Right lobe of liver (tissue), 6 donors: Measurements from ENCODE around the gene SMIM36. TPM values are rescaled to one million over a fixed set of nuclear protein-coding genes. Genes with fewer than 3 reads are reported as not detected.
A peak's percentile ranks its signal among the peaks of the same experiment; 100 is the strongest.
"Not testable (repeated sequence)": the region's sequence is repeated elsewhere in the genome, so short reads cannot be mapped to it uniquely, and the experiment has no call there.

Experiments used
- ATAC-seq, 4 donors: fragments of 200-7000 bp; cut with Tn5 transposase; one replicate each; pipeline ENCODE4 v1.9.1; 2020; ENCODE audit warnings: mild to moderate bottlenecking in 4 of 4, moderate library complexity in 4 of 4
- DNase-seq, 3 donors: peaks; one replicate each; pipeline ENCODE4 v3.0.0-alpha.2; 2020
- H3K27ac ChIP-seq, 3 donors: fragments of 200-600 bp; one replicate each; pipeline ENCODE4 v1.8.0; 2022
- H3K27me3 ChIP-seq, 2 donors: fragments of 200-600 bp; one replicate each; pipeline ENCODE4 v1.8.0; 2022
- H3K36me3 ChIP-seq, 4 donors: fragments of 200-600 bp; sonication (generic) in 1 of 4; one replicate each; pipeline versions ENCODE4 v1.5.1 to v1.8.0; 2017 to 2022; ENCODE audit warnings: control low read depth in 1 of 4
- H3K4me1 ChIP-seq, 4 donors: fragments of 200-600 bp; sonication (generic) in 1 of 4; one replicate each; pipeline versions ENCODE4 v1.5.1 to v1.8.0; 2017 to 2022; ENCODE audit warnings: control low read depth in 1 of 4
- H3K4me3 ChIP-seq, 3 donors: fragments of 200-600 bp; one replicate each; pipeline ENCODE4 v1.8.0; 2022
- H3K9me3 ChIP-seq, 4 donors: fragments of 200-600 bp; sonication (generic) in 1 of 4; one replicate each; pipeline versions ENCODE4 v1.5.1 to v1.8.0; 2017 to 2022; ENCODE audit warnings: control low read depth in 1 of 4
- CTCF ChIP-seq, 4 donors: fragments of 200-600 bp in 3 of 4; fragments of 450-650 bp in 1 of 4; IDR thresholded peaks; one replicate each; pipeline versions ENCODE4 v1.5.1 to v1.8.0; 2016 to 2022; ENCODE audit warnings: antibody characterized with exemption in 4 of 4, mild to moderate bottlenecking in 2 of 4
- POLR2A ChIP-seq: fragments of 450-650 bp; IDR thresholded peaks from one replicate; pipeline ENCODE4 v1.6.1; 2017; ENCODE audit warnings: antibody characterized with exemption, mild to moderate bottlenecking
- WGBS: methylation state at CpG from one replicate; pipeline ENCODE4 v1.1.6; 2018; ENCODE audit warnings: low coverage, low lambda C conversion rate; ENCODE audit not compliant: insufficient coverage; ENCODE audit errors: missing lambda C conversion rate; 5-methylcytosine and 5-hydroxymethylcytosine counted together
- intact Hi-C, 2 donors: fragments of 100-400 bp; cut with DNase I; formaldehyde crosslinking; loops; one replicate each; pipeline versions ENCODE4 v1.11.2 to v1.14.1; 2022
- total RNA-seq, 6 experiments: library from RNA; depleted of rRNA in 2 of 6; stranded (reverse); fragments of >200 nt in 2 of 6; fragmentation: NEBNext Ultra II Directional in 3 of 6; extraction: Animal tissue kit (Norgen Biotek cat#: 25700) in 3 of 6; gene quantifications; one replicate each; pipeline versions ENCODE4 v1.1.0 to v1.2.4, GENCODE V29; 2016 to 2023
- donor health status: DM: no; HTN: yes; CAD: no.
- donor health status: DM: no; HTN: no; CAD: no.
- donor health status: DM: no; HTN: no; CAD: no.
- donor health status: DM: no; HTN: yes; CAD: no.
- donor health status: DM: no; HTN: yes; CAD: no.

SMIM36 gene
- total RNA-seq, 6 experiments from 2014 or later = not detected

GRCh38 chr17:55423535-55423934, 87.7 kb downstream of the SMIM36 start:
- TF ChIP-seq CTCF (IDR thresholded peaks at IDR 0.05) (no peak), POLR2A (no peak)
- ATAC-seq (no peak), DNase-seq (no peak)
- Histone ChIP-seq H3K27me3 (no peaks in the 10 kb centered on the region), H3K9me3 (no peaks in the 10 kb centered on the region), H3K36me3 (no peaks in the 10 kb centered on the region), H3K4me1 (peaks cover 0 to 24% (median 2%) of the 10 kb centered on the region in 4 donors), H3K4me3 (no peak overlapping the region), H3K27ac (peak overlapping the region in 1 of 3 donors; percentile 80)
- intact Hi-C loops = no loop called here
- WGBS = 65% methylated on average over 3 of the region's 3 CpGs

DNA sequence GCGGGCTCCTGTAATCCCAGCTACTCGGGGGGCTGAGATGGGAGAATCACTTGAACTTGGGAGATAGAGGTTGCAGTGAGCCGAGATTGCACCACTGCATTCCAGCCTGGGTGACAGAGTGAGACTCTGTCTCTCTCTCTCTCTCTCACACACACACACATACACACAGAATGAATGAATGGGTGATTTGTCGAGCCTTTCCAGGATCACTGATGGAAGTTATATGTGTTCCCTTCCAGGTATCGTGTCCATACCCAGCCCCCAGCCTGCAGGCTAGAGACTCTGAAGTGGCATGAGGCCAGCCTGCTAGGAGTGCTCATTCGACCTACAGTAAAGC, 88.5 kb downstream of the SMIM36 start:
- peak in 2 of 4 donors; percentile 2 to 4 for ATAC-seq
- Histone ChIP-seq H3K4me1 (peaks cover 0 to 24% (median 2%) of the 10 kb centered on the region in 4 donors), H3K27ac (peak overlapping the region in 1 of 3 donors; percentile 80)
- WGBS = 43% methylated on average over 3 of the region's 6 CpGs
- H3K4me3 ChIP-seq, H3K9me3 ChIP-seq, H3K27me3 ChIP-seq, H3K36me3 ChIP-seq, intact Hi-C loops: not testable (repeated sequence)
- DNase-seq = peak in 1 of 3 donors; percentile 54

- H3K36me3 ChIP-seq = no peaks in the 10 kb centered on the region
- H3K4me1 ChIP-seq = peaks cover 0 to 24% (median 2%) of the 10 kb centered on the region in 4 donors
- H3K9me3 ChIP-seq = no peaks in the 10 kb centered on the region
- 0% methylated on average over 1 of the region's 62 CpGs for WGBS
- peak within 1 kb of the TSS; percentile 74 to 98 (median 81) for H3K4me3 ChIP-seq
- peak within 1 kb of the TSS; percentile 80 to 93 (median 86) for H3K27ac ChIP-seq
- no peaks in the 10 kb centered on the region for H3K27me3 ChIP-seq
- peak; percentile 84 for TF ChIP-seq POLR2A
- TF ChIP-seq CTCF (IDR thresholded peaks at IDR 0.05) = no peak
- ATAC-seq (peak; percentile 39 to 61 (median 54)), DNase-seq (peak; percentile 65 to 78 (median 68))
- intact Hi-C loops = no loop called here
Observed at GRCh38 chr17:55421179-55421934, 89.9 kb downstream of the SMIM36 start, which contains the start of gene MMD. Gene MMD (minus strand): TSS chr17:55421835. CDS start chr17:55421695, 140 bp downstream.

DNA sequence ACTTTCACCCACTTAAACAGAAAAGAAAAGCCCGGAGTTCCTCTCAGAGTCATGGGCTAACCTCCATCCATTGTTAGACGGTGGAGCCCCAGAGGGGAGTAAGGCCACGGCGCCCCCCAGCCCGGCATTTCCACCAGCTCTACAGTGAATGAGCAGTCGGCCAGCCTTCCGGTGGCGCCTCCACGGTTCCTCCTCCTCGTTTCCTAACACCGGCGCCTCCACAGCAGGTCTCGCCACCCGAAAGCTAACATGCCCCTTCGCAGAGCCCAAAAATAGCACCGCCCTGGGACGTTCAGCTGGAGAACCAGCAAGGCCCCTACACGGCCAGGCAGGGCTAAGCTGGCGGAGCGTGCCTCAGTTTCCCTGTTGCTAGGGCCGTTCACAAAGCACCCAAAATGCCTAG, 90.5 kb downstream of the SMIM36 start:
- peak overlapping the region; percentile 80 to 93 (median 86) for H3K27ac ChIP-seq
- 0% methylated on average over 6 of the region's 21 CpGs for WGBS
- no peaks in the 10 kb centered on the region for H3K36me3 ChIP-seq
- H3K9me3 ChIP-seq = no peaks in the 10 kb centered on the region
- peaks cover 0 to 24% (median 2%) of the 10 kb centered on the region in 4 donors for H3K4me1 ChIP-seq
- intact Hi-C loops = no loop called here
- H3K4me3 ChIP-seq = peak overlapping the region; percentile 74 to 98 (median 81)
- no peaks in the 10 kb centered on the region for H3K27me3 ChIP-seq
- peak; percentile 9 to 45 (median 20) for ATAC-seq
- DNase-seq = peak; percentile 60 to 69 (median 64)
- TF ChIP-seq CTCF (IDR thresholded peaks at IDR 0.05) (no peak), POLR2A (peak; percentile 14)

- Histone ChIP-seq H3K9me3 (no peaks in the 10 kb centered on the region), H3K4me1 (peaks cover 0 to 24% (median 2%) of the 10 kb centered on the region in 4 donors), H3K27me3 (no peaks in the 10 kb centered on the region), H3K36me3 (no peaks in the 10 kb centered on the region), H3K4me3 (peak overlapping the region; percentile 74 to 98 (median 81)), H3K27ac (peak overlapping the region; percentile 80 to 93 (median 86))
- peak in 1 of 4 donors; percentile 1 for ATAC-seq
- no peak for DNase-seq
- intact Hi-C loops = no loop called here
- no peak for TF ChIP-seq CTCF (IDR thresholded peaks at IDR 0.05)
- peak; percentile 27 for TF ChIP-seq POLR2A
- 4% methylated on average over 6 of the region's 6 CpGs for WGBS
Observed at GRCh38 chr17:55420067-55420775, 91.0 kb downstream of the SMIM36 start.
